ENCODE measurements around the gene PHF2. TPM values are rescaled to one million over a fixed set of nuclear protein-coding genes. Genes with fewer than 3 reads are reported as not detected.

Gene PHF2
- total RNA-seq, 1 donor from 2014 or later: 24.8 TPM

DNA sequence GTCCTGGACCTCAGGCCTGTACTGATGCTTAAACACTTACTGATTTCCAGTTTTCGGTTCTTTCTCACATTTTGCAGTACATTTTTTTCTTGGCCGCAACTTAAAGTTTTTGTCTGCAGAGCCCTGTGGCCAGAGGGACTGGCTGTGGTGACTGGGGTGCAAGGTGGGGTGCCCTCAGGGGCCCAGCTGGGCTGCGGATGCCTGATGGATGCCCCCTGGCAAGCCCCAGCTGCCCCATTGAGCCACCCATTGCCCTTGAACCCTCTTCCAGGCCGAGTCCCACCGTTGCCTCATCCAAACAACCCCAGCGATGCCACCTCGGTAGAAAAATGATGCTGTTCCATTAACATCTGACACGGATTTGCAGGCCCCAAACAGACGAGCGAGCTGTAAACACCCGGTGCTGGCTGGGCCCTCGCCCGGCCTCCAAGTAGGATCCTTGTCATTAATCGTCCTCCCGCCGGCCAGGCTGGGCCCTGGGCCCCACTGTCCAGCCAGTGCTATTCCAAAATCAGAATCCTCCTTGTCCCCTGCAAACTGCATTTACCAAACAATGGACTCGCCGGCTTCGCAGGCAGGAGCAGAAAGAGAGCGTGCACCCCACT, 107.9 kb downstream of the PHF2 start:
- Mint-ChIP-seq H3K4me1 (ENCODE audit: low read depth) (no peaks in the 10 kb centered on the region), H3K27ac (no peak overlapping the region), H3K4me3 (ENCODE audit: low read depth) (no peak overlapping the region), H3K9me3 (peaks cover 11% of the 10 kb centered on the region), H3K36me3 (ENCODE audit: low read depth) (no peaks in the 10 kb centered on the region), H3K27me3 (ENCODE audit: low read depth) (peaks cover 6% of the 10 kb centered on the region)
- no peak for DNase-seq (ENCODE audit: low spot score)
- intact Hi-C loops (cut with micrococcal nuclease): loop anchor here (10.0 kb wide), 1 partner anchor 531 kb away; no protein-coding TSS in a partner anchor

DNA sequence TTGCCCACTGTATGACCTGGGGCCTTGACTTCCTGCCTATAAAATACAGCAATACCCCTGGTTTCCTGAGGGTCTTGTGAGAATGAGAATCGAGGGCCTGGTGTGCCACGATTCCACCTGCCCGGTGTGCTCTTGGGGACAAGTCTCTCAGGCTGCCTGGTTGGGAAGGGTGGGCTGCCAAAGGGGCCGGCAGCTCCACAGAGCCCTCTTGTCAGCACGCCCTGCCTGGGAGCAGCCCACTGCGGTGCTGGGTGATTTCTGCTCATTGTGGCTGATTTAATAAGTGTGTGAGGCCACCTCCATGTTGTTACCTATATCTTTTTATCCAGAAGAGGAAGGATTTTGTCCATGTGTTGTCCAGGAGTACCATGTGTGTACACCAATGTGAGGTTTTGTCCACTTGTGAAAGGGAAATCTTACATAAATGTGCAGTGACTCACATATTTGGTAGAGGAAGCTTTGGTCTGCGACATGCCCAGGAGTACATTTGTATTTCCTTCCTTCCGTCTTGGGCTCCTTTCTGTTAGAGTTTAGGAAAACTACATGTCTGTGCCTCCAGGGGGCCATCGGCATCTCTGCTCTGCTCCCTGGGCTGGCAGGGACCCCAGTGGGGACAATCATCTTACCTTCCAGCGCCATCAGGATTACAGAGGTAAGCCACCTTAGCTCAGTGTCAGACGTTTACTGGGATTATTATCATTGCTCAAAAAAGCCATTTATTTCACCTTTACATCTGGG, 108.6 kb downstream of the PHF2 start:
- H3K27ac Mint-ChIP-seq: no peak overlapping the region
- H3K27me3 Mint-ChIP-seq (ENCODE audit: low read depth): peaks cover 6% of the 10 kb centered on the region
- H3K9me3 Mint-ChIP-seq: peaks cover 16% of the 10 kb centered on the region
- H3K4me3 Mint-ChIP-seq (ENCODE audit: low read depth): no peak overlapping the region
- DNase-seq (ENCODE audit: low spot score): no peak
- H3K36me3 Mint-ChIP-seq (ENCODE audit: low read depth): no peaks in the 10 kb centered on the region
- no peaks in the 10 kb centered on the region for H3K4me1 Mint-ChIP-seq (ENCODE audit: low read depth)
- intact Hi-C loops (cut with micrococcal nuclease): loop anchor here (10.0 kb wide), 1 partner anchor 530 kb away; no protein-coding TSS in a partner anchor

DNA sequence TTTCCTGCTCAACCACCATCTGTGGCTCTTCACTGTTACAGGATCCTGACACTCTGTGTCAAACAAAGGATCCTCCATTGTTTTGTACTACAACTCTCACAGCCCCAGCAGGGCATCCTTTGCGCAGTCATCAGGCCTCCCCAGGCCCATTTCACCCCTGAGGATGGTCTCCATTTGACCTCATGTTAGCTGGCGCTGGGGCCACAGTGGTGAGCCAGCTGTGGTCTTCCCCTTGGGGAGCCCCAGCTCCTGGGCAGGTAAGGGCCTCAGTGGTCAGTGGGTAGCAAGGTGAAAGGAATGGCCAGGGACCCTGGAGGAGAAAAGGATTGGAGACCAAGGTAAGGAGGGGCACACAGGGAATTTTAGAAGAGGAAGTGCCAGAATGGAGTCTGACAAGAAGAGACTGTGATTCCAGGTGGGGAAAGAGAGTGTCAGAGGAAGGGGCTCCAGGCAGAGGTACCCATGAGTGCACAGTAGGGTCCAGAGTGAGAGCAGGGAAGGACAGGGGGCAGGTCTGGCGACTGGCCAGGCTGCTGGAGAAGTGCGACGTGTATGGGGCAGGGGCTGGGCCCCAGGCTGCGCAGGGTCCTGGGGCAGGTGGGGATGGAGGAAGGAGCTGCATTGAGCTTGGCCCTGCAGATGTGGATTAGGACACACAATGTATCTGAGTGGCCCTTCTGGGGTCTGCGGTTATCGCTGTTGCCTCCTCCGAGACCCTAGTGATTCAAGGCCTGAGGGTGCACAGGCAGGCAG, 109.9 kb downstream of the PHF2 start:
- Mint-ChIP-seq H3K9me3 (peaks cover 26% of the 10 kb centered on the region), H3K4me3 (ENCODE audit: low read depth) (no peak overlapping the region), H3K27me3 (ENCODE audit: low read depth) (peaks cover 11% of the 10 kb centered on the region), H3K4me1 (ENCODE audit: low read depth) (no peaks in the 10 kb centered on the region), H3K36me3 (ENCODE audit: low read depth) (no peaks in the 10 kb centered on the region), H3K27ac (no peak overlapping the region)
- intact Hi-C loops (cut with micrococcal nuclease): loop anchor here (10.0 kb wide), 1 partner anchor 528 kb away; no protein-coding TSS in a partner anchor
- no peak for DNase-seq (ENCODE audit: low spot score)

DNA sequence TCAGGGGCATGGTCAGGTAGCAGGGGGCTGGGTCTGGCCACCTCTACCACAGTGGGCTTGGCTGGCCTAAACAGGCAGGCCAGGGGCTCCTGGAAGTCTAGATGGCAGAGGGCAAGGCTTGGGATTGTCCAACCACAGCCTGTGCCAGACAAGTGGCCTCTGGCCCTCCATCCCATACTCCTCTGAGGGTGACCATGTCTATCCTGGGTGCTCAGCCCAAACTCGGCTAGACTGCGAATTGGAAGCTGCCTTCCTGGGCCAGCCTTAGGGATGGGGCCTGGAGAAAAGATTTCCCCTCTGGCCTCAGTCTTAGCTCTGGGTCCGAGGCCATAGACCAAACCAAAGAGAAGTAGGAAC, 110.5 kb downstream of the PHF2 start:
- no peaks in the 10 kb centered on the region for H3K36me3 Mint-ChIP-seq (ENCODE audit: low read depth)
- H3K4me3 Mint-ChIP-seq (ENCODE audit: low read depth): no peak overlapping the region
- H3K4me1 Mint-ChIP-seq (ENCODE audit: low read depth): no peaks in the 10 kb centered on the region
- H3K27ac Mint-ChIP-seq: no peak overlapping the region
- intact Hi-C loops (cut with micrococcal nuclease): loop anchor here (10.0 kb wide), 1 partner anchor 528 kb away; no protein-coding TSS in a partner anchor
- H3K27me3 Mint-ChIP-seq (ENCODE audit: low read depth): peaks cover 11% of the 10 kb centered on the region
- peaks cover 27% of the 10 kb centered on the region for H3K9me3 Mint-ChIP-seq
- DNase-seq (ENCODE audit: low spot score): no peak

DNA sequence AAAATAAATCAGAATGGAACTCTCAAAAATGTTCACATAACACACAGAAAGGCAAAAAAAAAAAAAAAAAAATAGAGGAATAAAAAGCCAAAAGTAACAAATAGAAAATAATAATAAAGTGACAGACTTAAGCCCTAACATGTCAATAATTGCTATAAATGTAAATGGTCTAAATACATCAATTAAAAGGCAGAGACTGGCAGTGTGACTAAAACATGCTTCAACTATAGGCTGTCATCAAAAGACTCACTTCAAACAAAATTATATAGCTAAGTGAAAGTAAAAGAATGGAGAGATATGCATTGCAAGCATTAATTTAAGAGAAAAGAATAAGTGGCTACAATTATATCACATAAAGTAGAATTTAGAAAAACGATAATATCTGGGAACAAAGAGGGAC, 114.2 kb downstream of the PHF2 start:
- no peak for DNase-seq (ENCODE audit: low spot score)
- Mint-ChIP-seq H3K9me3 (peaks cover 27% of the 10 kb centered on the region), H3K4me3 (ENCODE audit: low read depth) (no peak overlapping the region), H3K4me1 (ENCODE audit: low read depth) (no peaks in the 10 kb centered on the region), H3K36me3 (ENCODE audit: low read depth) (no peaks in the 10 kb centered on the region), H3K27ac (no peak overlapping the region), H3K27me3 (ENCODE audit: low read depth) (peaks cover 14% of the 10 kb centered on the region)
- intact Hi-C loops (cut with micrococcal nuclease): no loop called here

DNA sequence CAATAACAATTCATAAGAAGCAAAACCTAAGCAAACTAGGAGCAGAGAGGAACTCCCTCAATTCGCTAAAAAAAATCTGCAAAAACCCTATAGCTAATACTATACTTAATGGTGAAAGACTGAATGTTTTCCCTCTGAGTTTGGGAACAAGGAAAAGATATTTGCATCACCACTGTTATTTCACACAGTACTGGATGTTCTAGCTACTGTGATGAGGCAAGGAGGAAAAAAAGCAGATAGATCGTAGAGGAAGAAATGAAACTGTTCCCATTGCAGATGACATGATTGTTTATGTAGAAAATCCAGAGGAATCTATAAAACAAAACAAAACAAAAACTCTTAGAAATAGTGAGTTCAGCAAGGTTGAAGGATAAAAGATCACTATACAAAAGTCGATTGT, 116.7 kb downstream of the PHF2 start:
- intact Hi-C loops (cut with micrococcal nuclease): no loop called here
- no peaks in the 10 kb centered on the region for H3K4me1 Mint-ChIP-seq (ENCODE audit: low read depth)
- H3K9me3 Mint-ChIP-seq: peaks cover 27% of the 10 kb centered on the region
- H3K4me3 Mint-ChIP-seq (ENCODE audit: low read depth): no peak overlapping the region
- H3K27me3 Mint-ChIP-seq (ENCODE audit: low read depth): peaks cover 9% of the 10 kb centered on the region
- H3K36me3 Mint-ChIP-seq (ENCODE audit: low read depth): no peaks in the 10 kb centered on the region
- H3K27ac Mint-ChIP-seq: no peak overlapping the region
- DNase-seq (ENCODE audit: low spot score): no peak

DNA sequence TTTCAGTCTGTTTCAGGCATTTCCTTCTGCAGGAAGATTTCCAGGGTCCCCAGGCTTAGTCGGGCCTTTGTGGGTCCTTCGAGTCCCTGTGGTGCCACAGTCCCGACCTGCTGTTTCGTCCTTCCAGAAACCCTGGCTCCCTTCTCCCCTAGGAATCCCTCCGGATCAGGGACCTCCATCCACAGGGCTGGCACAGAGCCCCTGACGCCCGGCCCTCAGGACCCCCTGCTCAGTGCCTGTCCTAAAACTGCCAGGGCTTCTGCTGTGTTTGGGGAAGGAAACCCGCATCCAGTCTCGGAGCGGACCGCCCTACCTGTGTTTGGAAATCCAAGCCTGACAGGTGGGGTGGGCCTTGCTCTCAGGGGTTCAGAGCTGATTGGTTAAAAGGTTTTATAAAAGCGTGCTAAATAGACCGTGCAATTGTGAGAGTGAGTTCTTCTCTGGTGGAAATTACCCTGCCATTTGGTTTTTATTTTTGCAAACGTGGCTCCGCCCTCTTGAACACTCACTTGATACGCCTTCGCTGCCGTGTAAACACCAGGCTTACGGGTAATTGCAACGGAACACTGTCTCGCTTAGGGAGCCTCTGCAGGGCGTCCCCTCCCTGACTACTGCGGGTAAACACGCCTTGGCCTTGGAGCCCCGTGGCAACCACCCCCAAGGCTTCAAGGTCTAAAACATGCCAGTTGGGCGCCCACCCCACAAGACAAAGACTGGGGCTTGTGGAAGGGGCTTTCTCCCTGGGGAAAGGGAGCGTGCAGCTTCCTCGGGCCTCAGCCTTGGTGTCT, 121.2 kb downstream of the PHF2 start:
- Mint-ChIP-seq H3K27me3 (ENCODE audit: low read depth) (peaks cover 2% of the 10 kb centered on the region), H3K36me3 (ENCODE audit: low read depth) (no peaks in the 10 kb centered on the region), H3K27ac (no peak overlapping the region), H3K4me1 (ENCODE audit: low read depth) (no peaks in the 10 kb centered on the region), H3K9me3 (no peaks in the 10 kb centered on the region), H3K4me3 (ENCODE audit: low read depth) (no peak overlapping the region)
- DNase-seq (ENCODE audit: low spot score): no peak
- intact Hi-C loops (cut with micrococcal nuclease): no loop called here

DNA sequence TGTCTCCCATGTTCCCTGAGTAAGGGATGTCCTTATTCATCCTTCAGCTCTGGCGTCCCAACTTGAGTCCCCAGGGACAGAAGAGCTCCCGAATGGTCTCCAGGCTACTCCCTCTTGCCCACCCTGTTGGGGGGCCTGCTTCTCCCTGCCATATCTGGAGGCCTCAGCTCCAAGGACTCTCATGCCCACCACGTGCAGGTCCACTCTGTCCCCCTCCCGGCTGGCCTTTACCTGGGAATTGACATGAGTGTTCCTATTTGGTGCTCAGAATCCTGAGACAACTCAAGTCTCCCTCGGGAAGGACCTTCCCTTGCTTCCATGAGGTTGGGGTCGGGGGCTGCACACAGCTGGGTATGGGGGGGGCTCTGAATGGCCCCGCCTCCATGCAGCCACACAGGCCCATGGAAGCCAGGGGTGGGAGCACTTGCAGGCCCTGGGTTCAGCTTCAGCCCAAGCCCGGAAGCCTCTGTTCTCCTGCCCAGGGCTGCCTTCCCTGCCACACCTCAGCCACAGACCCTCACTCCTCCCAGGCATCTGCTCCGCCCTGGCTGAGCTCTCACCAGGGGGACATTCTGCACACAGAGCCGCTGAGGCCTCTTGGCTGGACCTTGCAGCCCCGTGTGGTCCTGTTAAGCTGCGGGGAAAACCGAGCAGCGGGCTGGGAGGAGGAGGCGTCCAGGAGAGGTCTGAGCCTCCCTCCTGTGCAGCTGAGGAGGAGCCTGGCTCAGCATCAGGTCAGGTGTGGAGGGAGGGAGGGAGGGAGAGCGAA, 121.9 kb downstream of the PHF2 start:
- no peak for DNase-seq (ENCODE audit: low spot score)
- H3K9me3 Mint-ChIP-seq: no peaks in the 10 kb centered on the region
- intact Hi-C loops (cut with micrococcal nuclease): no loop called here
- H3K4me1 Mint-ChIP-seq (ENCODE audit: low read depth): no peaks in the 10 kb centered on the region
- H3K36me3 Mint-ChIP-seq (ENCODE audit: low read depth): no peaks in the 10 kb centered on the region
- H3K4me3 Mint-ChIP-seq (ENCODE audit: low read depth): no peak overlapping the region
- H3K27me3 Mint-ChIP-seq (ENCODE audit: low read depth): no peaks in the 10 kb centered on the region
- H3K27ac Mint-ChIP-seq: no peak overlapping the region

DNA sequence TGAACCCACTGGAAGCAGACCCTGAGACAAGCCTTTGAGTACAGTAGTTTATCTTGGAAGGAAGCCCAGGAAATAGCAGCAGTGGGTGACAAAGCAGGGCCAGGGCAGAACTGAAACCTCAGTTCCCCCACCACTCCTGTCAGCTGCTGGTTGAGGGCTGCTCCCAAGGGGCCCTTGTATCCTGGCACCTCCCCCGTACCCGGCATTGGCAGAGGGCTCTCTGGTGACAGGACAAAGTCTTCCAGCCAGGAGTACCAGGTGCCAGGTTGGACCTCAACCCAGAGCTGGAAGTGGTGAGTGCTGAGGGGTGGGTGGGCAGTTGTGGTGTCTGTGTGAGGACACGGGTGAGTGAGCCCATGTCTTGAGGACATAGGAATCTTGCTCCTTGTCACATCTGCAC, 123.3 kb downstream of the PHF2 start:
- H3K9me3 Mint-ChIP-seq: no peaks in the 10 kb centered on the region
- DNase-seq (ENCODE audit: low spot score): no peak
- intact Hi-C loops (cut with micrococcal nuclease): no loop called here
- no peaks in the 10 kb centered on the region for H3K4me1 Mint-ChIP-seq (ENCODE audit: low read depth)
- no peaks in the 10 kb centered on the region for H3K36me3 Mint-ChIP-seq (ENCODE audit: low read depth)
- no peak overlapping the region for H3K4me3 Mint-ChIP-seq (ENCODE audit: low read depth)
- no peak overlapping the region for H3K27ac Mint-ChIP-seq
- no peaks in the 10 kb centered on the region for H3K27me3 Mint-ChIP-seq (ENCODE audit: low read depth)

DNA sequence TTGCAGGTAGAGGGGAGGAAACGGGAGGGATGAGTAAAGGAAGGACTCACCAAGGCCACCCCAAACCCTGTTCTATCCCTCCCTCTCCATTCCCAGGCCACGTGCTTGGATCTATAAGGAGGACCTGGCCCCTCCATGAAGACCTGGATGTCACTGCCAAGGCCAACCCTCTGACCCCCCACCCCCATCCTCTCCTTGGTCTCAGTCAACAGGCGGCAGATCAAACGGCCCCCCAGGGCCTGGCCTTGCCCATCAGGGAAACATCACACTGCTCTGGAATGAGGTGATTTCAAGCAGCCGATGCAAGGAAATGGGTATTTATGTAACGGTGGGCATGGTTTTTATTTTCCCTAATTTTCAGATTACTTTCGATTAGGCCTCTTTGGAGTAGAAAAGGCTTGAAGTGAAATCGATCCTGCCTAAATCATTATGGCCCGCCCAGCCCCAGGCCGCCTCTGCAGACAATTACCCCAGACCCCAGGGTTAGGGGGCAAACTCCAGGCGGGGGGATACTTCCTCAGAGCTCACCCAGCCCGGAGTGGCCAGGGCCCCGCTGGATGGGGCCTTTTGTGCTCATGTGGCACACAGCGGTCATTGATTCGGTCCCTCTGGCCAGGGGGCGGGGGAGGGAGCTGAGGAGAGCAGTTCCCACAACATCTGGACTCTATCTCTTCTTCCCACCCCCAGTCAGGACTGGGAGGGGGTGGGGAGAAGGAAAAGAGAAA, 125.3 kb downstream of the PHF2 start:
- intact Hi-C loops (cut with micrococcal nuclease): no loop called here
- Mint-ChIP-seq H3K4me1 (ENCODE audit: low read depth) (no peaks in the 10 kb centered on the region), H3K27me3 (ENCODE audit: low read depth) (peaks cover 3% of the 10 kb centered on the region), H3K36me3 (ENCODE audit: low read depth) (no peaks in the 10 kb centered on the region), H3K4me3 (ENCODE audit: low read depth) (no peak overlapping the region), H3K27ac (no peak overlapping the region), H3K9me3 (no peaks in the 10 kb centered on the region)
- DNase-seq (ENCODE audit: low spot score): no peak

DNA sequence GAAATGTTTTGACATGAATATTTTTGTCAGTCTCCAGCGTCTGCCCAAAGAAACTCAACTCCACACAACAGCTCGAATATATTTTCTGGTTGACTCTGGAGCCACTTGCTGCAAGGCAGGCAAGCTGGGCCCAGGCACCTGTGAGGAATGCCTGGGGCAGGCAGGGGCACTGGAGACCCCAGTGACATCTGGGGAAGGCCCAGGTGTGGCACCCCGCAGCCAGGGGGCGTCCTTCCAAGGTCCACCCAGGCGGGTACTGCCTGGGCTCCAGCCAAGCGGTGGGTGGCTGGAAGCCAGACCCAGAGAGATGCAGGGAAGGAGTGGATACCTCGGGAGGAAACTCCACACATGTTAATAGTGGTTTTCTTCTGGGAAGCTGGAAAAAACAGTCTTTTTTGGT, 125.9 kb downstream of the PHF2 start:
- H3K36me3 Mint-ChIP-seq (ENCODE audit: low read depth): no peaks in the 10 kb centered on the region
- no peaks in the 10 kb centered on the region for H3K9me3 Mint-ChIP-seq
- no peak overlapping the region for H3K4me3 Mint-ChIP-seq (ENCODE audit: low read depth)
- H3K4me1 Mint-ChIP-seq (ENCODE audit: low read depth): no peaks in the 10 kb centered on the region
- no peak for DNase-seq (ENCODE audit: low spot score)
- H3K27ac Mint-ChIP-seq: no peak overlapping the region
- peaks cover 3% of the 10 kb centered on the region for H3K27me3 Mint-ChIP-seq (ENCODE audit: low read depth)
- intact Hi-C loops (cut with micrococcal nuclease): no loop called here
